Activated naive CD4-positive, alpha-beta T cell treated with anti-CD3 and anti-CD28 coated beads, Interleukin-2, amount 50 U/mL, for 72 hours (primary cell): ENCODE data around the gene CLP1. TPM values are rescaled to one million over a fixed set of nuclear protein-coding genes. Genes with fewer than 3 reads are reported as not detected.

Experiments used
- ATAC-seq, 2 donors: fragments of 150-1000 bp; cut with Tn5 transposase; 2 replicates each; pipeline ENCODE4 v1.10.0; 2021; ENCODE audit warnings: mild to moderate bottlenecking in 2 of 2, moderate library complexity in 2 of 2
- DNase-seq, 2 donors: peaks; one replicate each; pipeline ENCODE4 v3.0.0; 2021 to 2022; ENCODE audit warnings: low spot score in 2 of 2
- H3K27ac Mint-ChIP-seq, 2 donors: one replicate each; pipeline ENCODE4 v1.8.0; 2022; ENCODE audit warnings: mild to moderate bottlenecking in 2 of 2, mixed read lengths in 2 of 2
- H3K36me3 Mint-ChIP-seq, 2 donors: one replicate each; pipeline ENCODE4 v1.8.0; 2022; ENCODE audit warnings: mixed read lengths in 2 of 2
- H3K9me3 Mint-ChIP-seq, 2 donors: one replicate each; pipeline ENCODE4 v1.8.0; 2022; ENCODE audit warnings: mixed read lengths in 2 of 2
- total RNA-seq, 2 donors: library from RNA; stranded (reverse); gene quantifications; one replicate each; pipeline ENCODE4 v1.2.3, GENCODE V29; 2022

Gene CLP1
- total RNA-seq, 2 donors from 2014 or later = 15.5 to 23.5 TPM

GRCh38 chr11:57638005-57638781, 19.4 kb upstream of the CLP1 start:
- ATAC-seq = peak; percentile 70 to 76
- Mint-ChIP-seq H3K36me3 (peaks cover 0 to 6% of the 10 kb centered on the region in 2 donors), H3K27ac (peak overlapping the region; percentile 52 to 72), H3K9me3 (no peaks in the 10 kb centered on the region)
- DNase-seq = no peak

GRCh38 chr11:57638811-57639320, 18.7 kb upstream of the CLP1 start:
- H3K9me3 Mint-ChIP-seq = no peaks in the 10 kb centered on the region
- peaks cover 0 to 6% of the 10 kb centered on the region in 2 donors for H3K36me3 Mint-ChIP-seq
- ATAC-seq (peak; percentile 22 to 53), DNase-seq (no peak)
- H3K27ac Mint-ChIP-seq = peak overlapping the region; percentile 52 to 72

GRCh38 chr11:57639321-57640067, 18.1 kb upstream of the CLP1 start:
- Mint-ChIP-seq H3K9me3 (no peaks in the 10 kb centered on the region), H3K36me3 (peaks cover 0 to 6% of the 10 kb centered on the region in 2 donors), H3K27ac (peak overlapping the region; percentile 52 to 72)
- ATAC-seq (peak; percentile 28 to 34), DNase-seq (no peak)

DNA sequence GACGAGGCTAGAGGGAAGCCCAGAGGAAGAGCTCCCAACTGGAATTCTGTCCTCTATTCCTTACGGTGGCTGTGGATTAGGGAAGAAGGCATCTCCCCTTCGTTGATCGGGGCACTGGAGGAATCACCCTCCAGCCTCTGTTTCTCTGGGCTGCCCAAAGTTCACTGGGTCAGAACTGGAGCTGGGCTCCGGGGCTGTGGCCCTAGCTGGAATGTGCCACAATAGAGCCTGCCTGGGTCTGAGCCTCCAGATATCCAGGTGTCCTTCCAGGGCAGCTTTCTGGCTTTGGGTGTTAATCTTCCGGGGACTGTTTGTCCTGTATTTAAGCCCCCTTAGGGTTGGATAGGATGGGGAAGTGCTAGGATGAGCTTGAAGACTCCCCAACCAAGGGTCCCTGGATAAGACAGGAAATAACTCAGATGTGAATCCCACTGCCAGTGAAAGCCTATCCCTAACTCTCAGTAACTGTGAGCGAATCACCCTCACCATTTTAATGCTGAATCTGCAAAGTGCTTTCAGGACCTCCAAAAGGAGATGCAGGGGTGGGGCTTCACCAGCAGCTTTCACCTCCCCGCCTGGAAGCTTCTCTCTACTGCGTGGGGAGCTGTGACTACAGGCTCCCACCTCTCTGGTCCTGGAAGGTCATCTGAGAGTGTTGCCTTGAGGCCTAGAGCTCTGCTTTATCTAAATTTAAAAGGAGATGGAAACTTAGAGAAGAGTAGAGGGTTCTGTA, 17.3 kb upstream of the CLP1 start:
- Mint-ChIP-seq H3K27ac (no peak overlapping the region), H3K9me3 (no peaks in the 10 kb centered on the region)

DNA sequence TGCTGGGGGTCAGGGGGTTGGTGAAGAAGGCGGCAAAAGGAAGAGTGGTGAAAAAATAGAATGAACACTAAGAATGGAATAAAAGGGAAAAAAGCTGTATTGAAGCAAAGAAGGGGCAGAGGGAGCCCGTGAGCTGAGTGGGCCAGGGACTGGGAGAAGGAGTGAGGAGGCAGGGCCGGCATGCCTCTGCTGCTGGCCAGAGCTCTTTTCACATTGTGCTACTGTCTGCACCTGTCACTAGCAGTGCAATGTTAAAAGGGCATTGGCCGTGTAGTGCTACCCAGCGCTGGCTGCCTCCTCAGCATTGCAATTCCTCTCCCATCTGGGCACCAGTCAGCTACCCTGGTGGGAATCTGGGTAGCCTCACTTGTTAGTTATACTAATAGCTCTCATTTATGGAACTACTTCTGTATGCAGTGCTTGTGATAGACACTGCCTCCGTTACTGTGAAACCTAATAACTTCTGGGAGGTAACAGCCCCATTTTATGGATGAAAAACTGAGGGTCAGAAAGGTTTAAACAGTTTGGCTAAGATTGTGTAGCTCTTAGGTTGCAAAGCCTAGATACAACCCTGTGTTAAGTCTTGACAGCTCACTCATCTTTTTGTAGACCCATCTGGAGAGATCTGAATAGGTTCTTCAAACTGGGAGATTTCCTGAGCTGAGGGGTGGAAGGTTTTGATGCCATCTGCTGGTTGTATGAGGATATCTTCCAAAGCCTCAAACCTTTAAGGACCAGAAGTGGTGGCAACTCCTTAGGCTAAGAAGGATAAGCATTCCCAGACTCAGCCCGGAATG, 16.4 kb upstream of the CLP1 start:
- DNase-seq (no peak), ATAC-seq (no peak)
- no peaks in the 10 kb centered on the region for H3K9me3 Mint-ChIP-seq
- H3K36me3 Mint-ChIP-seq = peaks cover 0 to 6% of the 10 kb centered on the region in 2 donors
- no peak overlapping the region for H3K27ac Mint-ChIP-seq

More for the DNA sequence above, 17.3 kb upstream of the CLP1 start:
- peaks cover 0 to 6% of the 10 kb centered on the region in 2 donors for H3K36me3 Mint-ChIP-seq
- DNase-seq (no peak), ATAC-seq (no peak)

DNA sequence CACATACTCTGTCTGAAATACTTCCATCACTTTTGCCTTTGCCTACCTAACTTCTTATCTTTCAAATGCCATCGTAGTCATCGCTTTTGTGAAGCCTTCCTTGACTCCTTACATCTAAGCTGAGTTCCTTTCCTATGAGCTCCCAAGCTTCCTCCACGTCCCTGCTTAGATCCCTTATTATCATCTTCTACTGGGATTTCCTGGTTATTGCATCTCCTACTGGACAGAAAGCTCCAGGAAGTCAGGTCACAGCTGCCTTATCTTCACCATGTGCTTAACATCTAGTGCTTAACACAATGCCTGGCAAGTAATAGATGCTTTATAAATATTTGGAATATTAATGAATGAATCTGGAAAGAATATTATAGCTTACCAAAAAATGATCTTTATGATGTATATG, 13.8 kb upstream of the CLP1 start:
- H3K9me3 Mint-ChIP-seq = no peaks in the 10 kb centered on the region
- no peak overlapping the region for H3K27ac Mint-ChIP-seq

DNA sequence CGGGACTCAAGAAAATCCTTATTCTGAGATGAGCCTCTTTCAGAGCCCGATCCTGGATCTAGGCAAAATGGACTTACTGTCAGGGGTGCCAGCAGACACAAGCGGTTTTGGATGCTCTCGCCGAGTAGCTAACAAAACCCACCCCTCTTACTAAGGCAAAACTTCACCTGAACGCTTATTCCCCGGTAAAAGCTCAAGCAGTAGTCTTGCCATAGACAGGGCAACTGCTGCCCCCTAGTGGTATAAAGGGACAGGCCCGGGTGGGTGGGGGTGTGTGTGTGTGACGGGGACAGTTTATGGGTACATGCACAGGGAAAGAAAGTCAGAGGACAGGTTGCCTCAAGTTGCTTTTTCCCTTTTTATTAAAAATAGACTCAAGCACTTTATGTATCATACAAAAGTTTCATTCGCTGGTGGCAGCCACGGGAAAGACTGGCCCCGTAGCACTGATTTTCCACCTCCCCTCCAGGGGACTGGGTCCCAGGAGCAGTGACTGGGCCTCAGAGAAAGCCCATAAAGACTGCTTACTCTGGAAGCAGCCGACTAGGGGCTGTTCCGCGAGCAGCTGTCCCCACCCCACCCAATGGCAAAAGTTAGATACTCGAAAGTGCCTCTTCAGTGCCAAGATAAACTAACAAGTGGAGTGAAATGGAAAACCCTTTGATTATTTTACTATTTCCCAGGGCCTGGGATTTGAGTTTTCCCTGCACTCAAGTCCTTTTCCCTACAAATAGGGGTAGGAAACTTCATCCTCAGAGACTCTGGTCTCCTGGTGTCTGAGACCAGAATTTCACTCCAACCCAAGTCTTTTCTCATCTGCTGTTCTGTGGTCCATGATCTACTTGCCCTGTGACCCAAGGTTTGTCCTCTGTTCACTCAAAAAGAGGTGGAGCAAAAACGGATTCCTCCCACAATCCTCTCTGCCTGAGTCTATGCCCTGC, 12.5 kb upstream of the CLP1 start:
- peak; percentile 84 to 93 for ATAC-seq
- no peaks in the 10 kb centered on the region for H3K36me3 Mint-ChIP-seq

More for the DNA sequence above, 13.8 kb upstream of the CLP1 start:
- no peak for DNase-seq
- no peaks in the 10 kb centered on the region for H3K36me3 Mint-ChIP-seq
- no peak for ATAC-seq

DNA sequence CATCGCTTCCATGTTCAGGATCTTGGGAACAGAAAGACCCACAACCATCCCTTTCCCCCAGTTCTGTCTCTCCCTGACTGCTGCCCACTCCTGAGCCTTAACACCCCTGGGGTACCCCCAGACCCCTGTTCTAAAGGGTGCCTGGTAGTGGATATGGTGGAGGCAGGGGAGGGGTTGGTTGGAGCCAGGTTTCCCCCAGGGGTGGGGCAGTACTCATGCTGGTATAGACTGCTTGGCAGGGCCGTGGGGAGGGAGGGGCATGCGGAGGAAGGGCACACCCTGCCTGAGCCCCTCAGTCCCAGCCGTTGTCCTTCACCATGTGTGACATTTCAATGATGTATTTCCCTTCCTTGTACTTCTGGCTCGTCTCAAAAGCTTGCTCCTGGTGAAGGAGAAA, 11.9 kb upstream of the CLP1 start:
- no peak overlapping the region for H3K27ac Mint-ChIP-seq
- H3K36me3 Mint-ChIP-seq = no peaks in the 10 kb centered on the region
- no peaks in the 10 kb centered on the region for H3K9me3 Mint-ChIP-seq
- ATAC-seq = no peak
- no peak for DNase-seq

More for the DNA sequence above, 12.5 kb upstream of the CLP1 start:
- no peak overlapping the region for H3K27ac Mint-ChIP-seq
- peak in 1 of 2 donors; percentile 95 for DNase-seq
- H3K9me3 Mint-ChIP-seq = no peaks in the 10 kb centered on the region

DNA sequence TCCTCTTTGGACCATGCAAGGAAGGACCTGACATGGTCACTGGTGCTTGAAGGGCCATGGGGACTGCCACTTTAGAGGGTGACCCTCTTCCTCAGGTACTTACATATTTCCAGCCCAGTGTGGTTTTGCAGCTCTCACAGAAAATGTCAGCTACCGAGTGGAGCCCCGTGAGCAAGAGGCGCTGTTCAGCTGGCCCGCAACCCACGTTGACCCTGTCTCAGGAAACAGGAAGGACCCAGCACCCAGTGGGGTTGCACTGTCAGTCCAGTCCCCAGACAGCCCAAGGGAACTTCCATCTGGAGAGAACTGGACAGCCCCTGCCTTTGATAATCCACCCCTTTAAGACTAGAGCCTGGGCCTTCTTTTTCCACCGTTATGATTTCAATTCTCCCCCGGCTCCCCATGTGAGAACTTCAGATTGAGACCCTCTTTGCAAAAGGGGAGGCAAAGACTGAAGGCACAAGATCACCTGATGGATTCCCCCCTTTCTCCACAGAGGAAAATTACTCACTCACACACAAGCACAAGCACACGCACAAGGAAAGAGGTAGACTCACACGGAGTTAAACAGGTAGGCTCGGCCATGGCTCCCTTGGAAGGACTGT, 11.3 kb upstream of the CLP1 start:
- ATAC-seq (no peak), DNase-seq (no peak)
- Mint-ChIP-seq H3K9me3 (no peaks in the 10 kb centered on the region), H3K36me3 (no peaks in the 10 kb centered on the region), H3K27ac (no peak overlapping the region)

- DNase-seq (no peak), ATAC-seq (no peak)
- Mint-ChIP-seq H3K27ac (peak overlapping the region in 1 of 2 donors; percentile 70), H3K9me3 (no peaks in the 10 kb centered on the region), H3K36me3 (no peaks in the 10 kb centered on the region)
Observed at GRCh38 chr11:57646799-57647303, 10.7 kb upstream of the CLP1 start.

- no peak overlapping the region for H3K27ac Mint-ChIP-seq
- no peaks in the 10 kb centered on the region for H3K36me3 Mint-ChIP-seq
- no peak for DNase-seq
- ATAC-seq = no peak
- H3K9me3 Mint-ChIP-seq = no peaks in the 10 kb centered on the region
Observed at GRCh38 chr11:57647372-57647771, 10.2 kb upstream of the CLP1 start.

GRCh38 chr11:57647960-57648800, 9.4 kb upstream of the CLP1 start:
- no peaks in the 10 kb centered on the region for H3K36me3 Mint-ChIP-seq
- H3K27ac Mint-ChIP-seq = no peak overlapping the region
- no peak for ATAC-seq
- no peaks in the 10 kb centered on the region for H3K9me3 Mint-ChIP-seq
- DNase-seq = no peak

- Mint-ChIP-seq H3K36me3 (no peaks in the 10 kb centered on the region), H3K27ac (peak overlapping the region in 1 of 2 donors; percentile 86), H3K9me3 (no peaks in the 10 kb centered on the region)
- ATAC-seq (peak; percentile 12 to 14), DNase-seq (no peak)
Observed at GRCh38 chr11:57648801-57649735, 8.5 kb upstream of the CLP1 start.
